ENCODE data around the gene DEGS2.
"Not testable (repeated sequence)": the region's sequence is repeated elsewhere in the genome, so short reads cannot be mapped to it uniquely, and the experiment has no call there.

DNA sequence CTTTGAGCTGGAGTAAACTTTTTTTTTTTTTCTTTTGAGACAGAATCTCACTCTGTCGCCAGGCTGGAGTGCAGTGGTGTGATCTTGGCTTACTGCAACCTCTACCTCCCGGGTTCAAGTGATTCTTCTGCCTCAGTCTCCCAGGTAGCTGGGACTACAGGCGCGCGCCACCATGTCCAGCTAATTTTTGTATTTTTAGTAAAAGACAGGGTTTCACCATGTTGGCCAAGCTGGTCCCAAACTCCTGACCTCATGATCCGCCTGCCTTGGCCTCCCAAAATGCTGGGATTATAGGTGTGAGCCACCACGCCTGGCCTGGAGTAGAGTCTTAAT lies 45.4 kb upstream of the DEGS2 start:
- not testable (repeated sequence) for TF ChIP-seq TAF1 (IDR thresholded peaks at IDR 0.05; ENCODE audit: borderline replicate concordance, low read depth, low read length); POLR2AphosphoS5 (IDR thresholded peaks at IDR 0.05; ENCODE audit: low read depth, low read length)

All from GM12892 (cell line).